ENCODE data around the gene KIAA1217.

The KIAA1217 gene

DNA sequence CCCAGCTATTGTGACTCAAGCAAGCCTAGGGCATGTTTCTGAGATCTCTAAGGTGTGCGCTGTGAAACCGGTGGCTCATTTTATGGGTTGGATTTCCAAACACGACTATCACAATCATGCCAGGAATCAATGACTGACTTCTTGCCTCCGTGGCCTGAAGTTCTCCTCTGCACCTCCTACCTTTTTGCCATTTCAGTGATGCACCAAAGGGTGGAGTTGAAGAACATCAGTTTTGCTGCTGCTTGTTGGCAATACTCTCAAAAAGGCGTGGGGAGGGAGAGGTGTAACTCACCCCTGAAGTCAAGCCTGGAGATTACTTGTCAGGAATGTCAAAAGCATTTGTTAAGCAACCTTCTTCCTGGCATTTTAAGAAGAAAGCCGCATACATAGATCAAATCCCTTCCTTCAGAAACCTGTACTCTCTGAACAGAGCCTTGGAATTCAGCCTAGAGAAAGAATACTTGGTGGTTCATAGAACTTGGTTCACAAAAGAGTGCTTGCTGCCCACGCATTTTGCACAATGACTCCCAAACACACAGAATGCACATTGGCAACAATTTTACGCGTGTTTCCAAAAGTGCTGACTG, 41.0 kb downstream of the KIAA1217 start:
- peaks cover 18% of the 10 kb centered on the region for H3K4me1 ChIP-seq (ENCODE audit: control insufficient read depth, insufficient read depth, low read length)
- no peaks in the 10 kb centered on the region for H3K36me3 ChIP-seq (ENCODE audit: control insufficient read depth, insufficient read depth, low read length, severe bottlenecking)
- H3K9ac ChIP-seq (ENCODE audit: low read length): no peak overlapping the region
- no peaks in the 10 kb centered on the region for H3K9me3 ChIP-seq (ENCODE audit: control insufficient read depth, low read length)
- DNase-seq (ENCODE audit: low read depth): peak; percentile 7
- H3K27me3 ChIP-seq (replicated peaks; ENCODE audit: control insufficient read depth, insufficient read depth, low read length): no peaks in the 10 kb centered on the region
- no peak overlapping the region for H3K4me3 ChIP-seq (ENCODE audit: low read length)

DNA sequence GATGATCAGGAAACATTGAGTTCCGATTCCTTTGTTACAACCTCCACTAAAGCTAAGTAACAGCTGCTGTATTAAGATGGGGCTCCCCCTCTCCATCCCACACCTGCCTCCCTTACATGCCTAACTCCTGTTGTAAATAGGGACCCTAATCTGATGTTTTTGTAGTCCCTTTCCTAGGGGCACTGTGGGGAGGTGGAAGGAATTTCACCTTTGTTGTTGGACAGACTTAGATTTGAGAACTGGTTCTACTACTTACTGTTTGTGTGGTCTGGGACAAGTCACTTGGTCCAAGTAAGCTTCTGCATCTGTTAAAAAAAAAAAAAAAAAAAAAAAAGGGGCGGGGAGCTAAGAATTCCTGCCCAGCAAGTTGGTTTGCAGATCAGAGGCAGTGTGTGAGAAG, 42.6 kb downstream of the KIAA1217 start:
- Histone ChIP-seq H3K4me1 (ENCODE audit: control insufficient read depth, insufficient read depth, low read length) (peaks cover 33% of the 10 kb centered on the region), H3K9ac (ENCODE audit: low read length) (no peak overlapping the region), H3K27me3 (replicated peaks; ENCODE audit: control insufficient read depth, insufficient read depth, low read length) (no peaks in the 10 kb centered on the region), H3K9me3 (ENCODE audit: control insufficient read depth, low read length) (no peaks in the 10 kb centered on the region), H3K4me3 (ENCODE audit: low read length) (no peak overlapping the region), H3K36me3 (ENCODE audit: control insufficient read depth, insufficient read depth, low read length, severe bottlenecking) (no peaks in the 10 kb centered on the region)
- no peak for DNase-seq (ENCODE audit: low read depth)

- Histone ChIP-seq H3K4me1 (ENCODE audit: control insufficient read depth, insufficient read depth, low read length) (peaks cover 37% of the 10 kb centered on the region), H3K9ac (ENCODE audit: low read length) (peak overlapping the region; percentile 22), H3K36me3 (ENCODE audit: control insufficient read depth, insufficient read depth, low read length, severe bottlenecking) (no peaks in the 10 kb centered on the region)
Observed at GRCh38 chr10:24254180-24254579, 45.2 kb downstream of the KIAA1217 start.

DNA sequence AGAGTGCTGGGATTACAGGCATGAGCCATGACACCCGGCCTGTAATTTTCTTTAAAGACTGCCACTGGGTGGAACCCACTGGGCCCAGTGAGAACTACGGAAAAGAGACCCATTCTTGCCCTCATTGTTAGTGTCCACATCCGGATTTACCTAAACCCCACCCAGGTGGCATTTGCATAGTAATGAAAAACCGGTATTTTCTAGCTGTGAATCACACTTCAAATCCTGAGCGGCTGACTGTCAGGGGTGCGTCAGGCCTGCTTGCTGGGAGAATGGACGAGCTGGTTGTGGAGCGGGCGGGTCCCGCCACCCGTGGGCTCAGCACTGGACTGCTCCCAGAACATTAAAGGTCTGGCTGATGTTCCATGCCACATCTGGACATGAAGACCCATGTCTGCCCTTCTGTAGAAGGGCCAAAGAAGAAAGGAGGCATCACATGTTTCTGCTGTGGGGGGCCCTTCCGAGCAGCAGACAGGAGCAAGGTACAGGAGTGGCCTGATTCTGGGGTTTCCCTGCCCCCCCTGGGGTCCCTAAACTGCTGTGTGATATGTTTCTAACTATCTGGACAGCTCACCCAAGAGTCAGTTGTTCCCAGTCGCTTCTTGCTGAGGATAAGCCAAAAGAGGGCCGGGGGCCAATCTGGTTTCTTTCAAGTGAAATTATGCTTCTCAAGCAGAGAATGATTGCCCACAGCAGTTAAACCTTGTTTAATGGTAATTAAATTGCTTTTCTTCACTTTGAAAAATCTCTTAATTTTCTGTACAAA, 46.4 kb downstream of the KIAA1217 start:
- H3K4me3 ChIP-seq (ENCODE audit: low read length): no peak overlapping the region
- H3K36me3 ChIP-seq (ENCODE audit: control insufficient read depth, insufficient read depth, low read length, severe bottlenecking): no peaks in the 10 kb centered on the region

More at GRCh38 chr10:24254180-24254579, 45.2 kb downstream of the KIAA1217 start:
- Histone ChIP-seq H3K9me3 (ENCODE audit: control insufficient read depth, low read length) (no peaks in the 10 kb centered on the region), H3K27me3 (replicated peaks; ENCODE audit: control insufficient read depth, insufficient read depth, low read length) (no peaks in the 10 kb centered on the region), H3K4me3 (ENCODE audit: low read length) (no peak overlapping the region)
- no peak for DNase-seq (ENCODE audit: low read depth)

DNA sequence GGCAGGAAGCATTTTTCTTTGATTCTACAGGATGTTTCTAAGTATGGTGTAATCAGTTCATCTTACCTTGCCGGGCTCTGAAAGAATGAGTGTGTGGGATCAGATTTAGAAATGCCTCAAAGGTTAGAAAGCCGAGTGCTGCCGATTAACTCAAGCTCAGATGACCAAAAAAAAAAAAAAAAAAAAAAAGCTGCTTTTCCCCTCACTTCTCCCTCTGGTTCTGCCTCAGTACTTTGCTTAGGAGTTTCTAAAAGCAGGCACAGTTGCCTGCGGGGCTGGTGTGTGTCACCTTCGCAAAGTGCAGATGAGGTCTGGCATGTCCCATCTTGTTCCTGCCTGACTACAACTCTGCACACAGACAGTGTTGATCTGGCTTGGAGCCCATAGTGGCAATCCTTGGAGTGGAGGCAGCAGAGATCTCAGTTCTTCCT, 47.0 kb downstream of the KIAA1217 start:
- no peaks in the 10 kb centered on the region for H3K36me3 ChIP-seq (ENCODE audit: control insufficient read depth, insufficient read depth, low read length, severe bottlenecking)
- no peaks in the 10 kb centered on the region for H3K27me3 ChIP-seq (replicated peaks; ENCODE audit: control insufficient read depth, insufficient read depth, low read length)
- DNase-seq (ENCODE audit: low read depth): no peak
- no peak overlapping the region for H3K4me3 ChIP-seq (ENCODE audit: low read length)
- peaks cover 35% of the 10 kb centered on the region for H3K4me1 ChIP-seq (ENCODE audit: control insufficient read depth, insufficient read depth, low read length)
- no peaks in the 10 kb centered on the region for H3K9me3 ChIP-seq (ENCODE audit: control insufficient read depth, low read length)
- peak overlapping the region; percentile 8 for H3K9ac ChIP-seq (ENCODE audit: low read length)

More for the DNA sequence above, 46.4 kb downstream of the KIAA1217 start:
- DNase-seq (ENCODE audit: low read depth): no peak
- Histone ChIP-seq H3K9me3 (ENCODE audit: control insufficient read depth, low read length) (no peaks in the 10 kb centered on the region), H3K9ac (ENCODE audit: low read length) (peak overlapping the region; percentile 8), H3K4me1 (ENCODE audit: control insufficient read depth, insufficient read depth, low read length) (peaks cover 36% of the 10 kb centered on the region), H3K27me3 (replicated peaks; ENCODE audit: control insufficient read depth, insufficient read depth, low read length) (no peaks in the 10 kb centered on the region)

DNA sequence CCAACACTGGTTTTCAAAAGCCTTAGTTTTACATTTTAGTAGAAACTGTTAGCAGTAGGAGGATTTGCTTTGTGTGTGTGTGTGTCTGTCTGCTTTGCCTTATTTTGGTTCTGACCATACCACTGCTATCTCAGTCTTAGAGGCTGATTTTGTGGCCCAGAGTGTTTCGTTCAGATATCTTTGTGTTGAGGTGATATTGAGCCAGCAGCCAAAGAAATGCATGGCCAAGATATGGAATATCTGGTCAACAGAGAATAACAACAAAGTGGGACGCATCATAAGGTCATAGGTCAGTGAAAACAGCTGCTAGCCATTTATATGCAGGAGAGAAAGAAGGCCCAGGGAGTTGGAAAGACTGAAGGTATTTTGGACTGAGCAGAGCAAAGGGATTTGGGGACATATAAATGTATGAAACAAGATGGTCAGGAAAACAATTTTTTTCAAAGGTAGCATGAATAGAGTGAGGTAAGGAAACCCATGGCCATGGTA, 47.7 kb downstream of the KIAA1217 start:
- no peaks in the 10 kb centered on the region for H3K27me3 ChIP-seq (replicated peaks; ENCODE audit: control insufficient read depth, insufficient read depth, low read length)
- H3K9me3 ChIP-seq (ENCODE audit: control insufficient read depth, low read length): no peaks in the 10 kb centered on the region
- peak overlapping the region; percentile 8 for H3K9ac ChIP-seq (ENCODE audit: low read length)
- DNase-seq (ENCODE audit: low read depth): no peak
- H3K4me1 ChIP-seq (ENCODE audit: control insufficient read depth, insufficient read depth, low read length): peaks cover 38% of the 10 kb centered on the region
- H3K36me3 ChIP-seq (ENCODE audit: control insufficient read depth, insufficient read depth, low read length, severe bottlenecking): no peaks in the 10 kb centered on the region
- no peak overlapping the region for H3K4me3 ChIP-seq (ENCODE audit: low read length)

- H3K4me3 ChIP-seq (ENCODE audit: low read length): no peak overlapping the region
Observed at GRCh38 chr10:24257588-24257987, 48.6 kb downstream of the KIAA1217 start.

DNA sequence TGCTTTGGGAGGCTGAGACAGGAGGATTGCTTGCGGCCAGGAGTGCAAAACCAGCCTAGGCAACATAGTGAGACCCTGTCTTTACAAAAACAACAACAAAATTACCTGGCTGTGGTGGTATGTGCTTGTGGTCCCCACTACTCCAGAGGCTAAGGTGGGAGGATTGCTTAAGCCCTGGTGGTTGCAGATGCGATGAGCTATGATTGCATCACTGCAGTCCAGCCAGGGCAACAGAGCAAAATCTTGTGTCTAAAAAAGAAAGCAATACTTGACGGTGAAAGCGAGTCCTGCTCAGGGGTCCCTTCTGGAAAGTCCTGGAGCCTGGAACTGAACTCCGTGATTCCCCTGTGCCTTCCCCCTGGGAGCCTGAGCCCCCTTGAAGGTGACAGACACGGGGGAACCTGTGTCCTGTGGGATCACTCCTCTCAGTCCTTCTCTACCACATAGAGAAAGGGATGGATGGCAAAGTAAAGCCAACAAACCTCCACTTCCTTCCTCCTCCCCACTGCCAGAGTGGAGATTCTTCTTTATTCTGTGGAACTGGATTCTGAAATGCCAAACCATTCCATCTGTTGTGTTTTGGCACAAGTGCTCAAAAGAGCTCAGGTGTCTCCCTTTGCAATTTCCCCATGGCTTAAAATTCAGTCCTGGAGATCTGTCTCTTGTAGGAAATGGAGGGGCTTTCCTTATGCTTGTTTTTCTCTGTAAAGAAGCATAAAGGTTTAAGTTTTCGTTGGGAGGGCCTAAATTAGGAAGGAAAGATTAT, 50.6 kb downstream of the KIAA1217 start:
- H3K27me3 ChIP-seq (replicated peaks; ENCODE audit: control insufficient read depth, insufficient read depth, low read length): no peaks in the 10 kb centered on the region
- DNase-seq (ENCODE audit: low read depth): no peak
- H3K4me1 ChIP-seq (ENCODE audit: control insufficient read depth, insufficient read depth, low read length): peaks cover 52% of the 10 kb centered on the region
- no peaks in the 10 kb centered on the region for H3K36me3 ChIP-seq (ENCODE audit: control insufficient read depth, insufficient read depth, low read length, severe bottlenecking)
- no peak overlapping the region for H3K4me3 ChIP-seq (ENCODE audit: low read length)
- H3K9ac ChIP-seq (ENCODE audit: low read length): peak overlapping the region; percentile 17
- H3K9me3 ChIP-seq (ENCODE audit: control insufficient read depth, low read length): no peaks in the 10 kb centered on the region

More at GRCh38 chr10:24257588-24257987, 48.6 kb downstream of the KIAA1217 start:
- peaks cover 41% of the 10 kb centered on the region for H3K4me1 ChIP-seq (ENCODE audit: control insufficient read depth, insufficient read depth, low read length)
- no peak for DNase-seq (ENCODE audit: low read depth)
- no peaks in the 10 kb centered on the region for H3K27me3 ChIP-seq (replicated peaks; ENCODE audit: control insufficient read depth, insufficient read depth, low read length)
- H3K9me3 ChIP-seq (ENCODE audit: control insufficient read depth, low read length): no peaks in the 10 kb centered on the region
- H3K36me3 ChIP-seq (ENCODE audit: control insufficient read depth, insufficient read depth, low read length, severe bottlenecking): no peaks in the 10 kb centered on the region
- no peak overlapping the region for H3K9ac ChIP-seq (ENCODE audit: low read length)

DNA sequence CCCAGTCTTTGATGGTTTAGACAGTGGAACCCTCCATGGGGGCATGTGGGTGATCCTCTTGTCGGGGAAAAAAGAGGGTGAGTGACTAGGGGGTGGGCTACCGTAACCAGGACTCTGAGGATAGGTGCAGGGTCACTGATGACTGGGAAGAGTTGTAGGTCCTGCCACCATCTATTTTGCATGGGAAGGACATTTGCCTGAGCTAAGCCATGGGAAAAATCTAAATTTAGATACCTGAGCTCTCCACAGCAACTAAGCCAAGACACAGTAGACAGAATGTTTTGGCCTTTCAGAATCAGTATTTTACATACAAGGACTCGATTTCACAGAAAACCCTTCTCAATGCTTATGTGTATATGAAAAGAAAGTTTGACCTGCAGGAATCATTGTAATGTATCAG, 52.7 kb downstream of the KIAA1217 start:
- Histone ChIP-seq H3K4me3 (ENCODE audit: low read length) (no peak overlapping the region), H3K4me1 (ENCODE audit: control insufficient read depth, insufficient read depth, low read length) (peaks cover 43% of the 10 kb centered on the region), H3K9ac (ENCODE audit: low read length) (no peak overlapping the region), H3K36me3 (ENCODE audit: control insufficient read depth, insufficient read depth, low read length, severe bottlenecking) (no peaks in the 10 kb centered on the region), H3K9me3 (ENCODE audit: control insufficient read depth, low read length) (no peaks in the 10 kb centered on the region), H3K27me3 (replicated peaks; ENCODE audit: control insufficient read depth, insufficient read depth, low read length) (no peaks in the 10 kb centered on the region)
- no peak for DNase-seq (ENCODE audit: low read depth)

- Histone ChIP-seq H3K9ac (ENCODE audit: low read length) (peak overlapping the region; percentile 70), H3K4me1 (ENCODE audit: control insufficient read depth, insufficient read depth, low read length) (peaks cover 40% of the 10 kb centered on the region), H3K4me3 (ENCODE audit: low read length) (peak overlapping the region; percentile 51), H3K36me3 (ENCODE audit: control insufficient read depth, insufficient read depth, low read length, severe bottlenecking) (no peaks in the 10 kb centered on the region), H3K27me3 (replicated peaks; ENCODE audit: control insufficient read depth, insufficient read depth, low read length) (no peaks in the 10 kb centered on the region), H3K9me3 (ENCODE audit: control insufficient read depth, low read length) (no peaks in the 10 kb centered on the region)
- no peak for DNase-seq (ENCODE audit: low read depth)
Observed at GRCh38 chr10:24262929-24263590, 54.1 kb downstream of the KIAA1217 start.

GRCh38 chr10:24269476-24269875, 60.5 kb downstream of the KIAA1217 start:
- no peaks in the 10 kb centered on the region for H3K9me3 ChIP-seq (ENCODE audit: control insufficient read depth, low read length)
- no peak overlapping the region for H3K4me3 ChIP-seq (ENCODE audit: low read length)
- no peaks in the 10 kb centered on the region for H3K27me3 ChIP-seq (replicated peaks; ENCODE audit: control insufficient read depth, insufficient read depth, low read length)
- H3K9ac ChIP-seq (ENCODE audit: low read length): no peak overlapping the region
- H3K4me1 ChIP-seq (ENCODE audit: control insufficient read depth, insufficient read depth, low read length): peaks cover 9% of the 10 kb centered on the region
- DNase-seq (ENCODE audit: low read depth): no peak
- no peaks in the 10 kb centered on the region for H3K36me3 ChIP-seq (ENCODE audit: control insufficient read depth, insufficient read depth, low read length, severe bottlenecking)
